H54 (cell line): Measurements from ENCODE around the gene GANC.
A peak's percentile ranks its signal among the peaks of the same experiment; 100 is the strongest.
"Not testable (repeated sequence)": the region's sequence is repeated elsewhere in the genome, so short reads cannot be mapped to it uniquely, and the experiment has no call there.

ENCODE experiments used
- DNase-seq: peaks from one replicate; pipeline ENCODE4 v3.0.0; 2011; ENCODE audit warnings: low spot score, mixed read lengths; ENCODE audit not compliant: insufficient read length
- FAIRE-seq: peaks from 3 replicates; lab custom pipeline; 2011; peaks lifted over from hg19 to GRCh38; lab: Jason Lieb, UNC
- POLR2A ChIP-seq: IDR thresholded peaks from 2 replicates; pipeline ENCODE4 v1.6.1; 2011; ENCODE audit warnings: low read depth, mild to moderate bottlenecking, low read length

GANC gene

GRCh38 chr15:42306681-42307080, 33.7 kb downstream of the GANC start:
- no peak for TF ChIP-seq POLR2A
- no peak for DNase-seq
- no peak for FAIRE-seq

GRCh38 chr15:42313463-42313862, 40.5 kb downstream of the GANC start:
- DNase-seq = no peak
- no peak for FAIRE-seq
- no peak for TF ChIP-seq POLR2A

- no peak for FAIRE-seq
- DNase-seq = no peak
- no peak for TF ChIP-seq POLR2A
These were observed 41.8 kb downstream of the GANC start for GRCh38 chr15:42314818-42315217.

DNA sequence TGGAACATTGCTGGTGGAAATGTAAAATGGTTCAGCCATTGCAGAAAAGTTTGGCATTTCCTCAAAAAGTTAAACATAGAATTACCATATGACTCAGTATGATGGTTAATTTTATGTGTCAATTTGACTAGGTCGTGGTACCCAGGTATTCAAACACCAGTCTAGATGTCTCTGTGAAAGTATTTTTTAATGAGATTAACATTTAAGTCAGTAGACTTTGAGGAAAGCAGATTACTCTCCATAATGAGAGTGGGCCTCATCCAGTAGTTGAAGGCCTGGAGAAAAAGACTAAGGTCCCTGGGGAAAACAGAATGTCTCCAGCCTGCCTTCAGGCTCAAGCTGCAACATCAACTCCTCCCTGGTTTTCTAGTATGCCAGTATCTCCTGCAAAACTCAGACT, 42.5 kb downstream of the GANC start:
- no peak for TF ChIP-seq POLR2A
- DNase-seq (no peak), FAIRE-seq (peak; percentile 36)

GRCh38 chr15:42316282-42316805, 43.3 kb downstream of the GANC start:
- not testable (repeated sequence) for DNase-seq, FAIRE-seq

- DNase-seq (no peak), FAIRE-seq (no peak)
- TF ChIP-seq POLR2A = no peak
These were observed 46.2 kb downstream of the GANC start for GRCh38 chr15:42319206-42319605.

DNA sequence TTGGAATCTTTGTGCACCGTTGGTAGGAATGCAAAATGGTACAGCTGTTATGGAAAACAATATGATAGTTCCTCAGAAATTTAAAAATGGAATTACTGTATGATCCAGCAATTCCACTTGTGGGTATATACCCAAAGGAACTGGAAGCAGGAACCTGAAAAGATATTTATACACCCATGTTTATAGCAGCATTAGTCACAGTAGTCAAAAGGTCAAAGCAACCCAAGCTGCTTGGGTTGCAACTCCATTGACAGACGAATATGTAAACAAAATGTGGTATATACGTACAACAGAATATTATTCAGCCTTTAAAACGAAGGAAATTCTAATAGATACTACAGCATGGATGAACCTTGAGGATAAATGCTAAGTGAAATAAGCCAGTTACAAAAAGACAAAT, 51.3 kb downstream of the GANC start:
- DNase-seq (no peak), FAIRE-seq (no peak)
- TF ChIP-seq POLR2A = no peak

DNA sequence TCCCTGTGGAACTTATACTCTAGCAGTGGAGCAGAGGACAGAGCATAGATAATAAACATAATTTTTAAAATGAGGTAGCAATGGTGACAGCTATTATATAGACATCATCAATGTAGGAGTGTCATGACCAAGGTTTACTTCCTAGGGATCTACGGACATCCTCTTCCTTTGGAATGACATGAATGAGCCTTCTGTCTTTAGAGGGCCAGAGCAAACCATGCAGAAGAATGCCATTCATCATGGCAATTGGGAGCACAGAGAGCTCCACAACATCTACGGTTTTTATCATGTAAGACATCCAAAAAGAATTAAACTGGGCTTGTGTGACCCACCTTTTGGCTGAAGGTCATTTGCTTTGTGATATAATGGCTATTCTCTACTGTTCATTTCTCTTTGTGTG, 56.2 kb downstream of the GANC start:
- no peak for DNase-seq
- TF ChIP-seq POLR2A = no peak
- no peak for FAIRE-seq

GRCh38 chr15:42329992-42330391, 57.0 kb downstream of the GANC start:
- no peak for DNase-seq
- FAIRE-seq = no peak
- TF ChIP-seq POLR2A = no peak

DNA sequence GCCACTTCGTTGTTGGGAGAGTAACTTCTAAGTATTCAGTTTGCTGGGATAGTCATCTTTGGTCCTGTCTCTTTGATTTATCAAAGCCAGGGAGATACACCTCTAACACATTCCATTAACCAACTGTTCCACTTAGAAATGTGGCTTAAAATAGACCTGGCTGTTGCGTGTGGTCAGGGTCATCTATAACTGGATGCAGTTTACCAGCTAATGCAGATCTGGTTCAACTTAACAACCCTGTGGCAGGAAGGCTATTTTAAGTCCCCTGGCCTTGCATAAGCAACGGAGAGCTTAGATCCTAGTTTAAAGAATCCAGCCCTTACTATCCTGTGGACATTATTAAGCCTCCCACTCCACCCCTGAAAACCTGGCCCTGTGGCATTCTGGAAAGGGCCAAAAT, 58.2 kb downstream of the GANC start:
- no peak for DNase-seq
- FAIRE-seq = no peak
- no peak for TF ChIP-seq POLR2A

GRCh38 chr15:42332331-42332730, 59.3 kb downstream of the GANC start:
- FAIRE-seq = no peak
- no peak for DNase-seq
- TF ChIP-seq POLR2A = no peak

DNA sequence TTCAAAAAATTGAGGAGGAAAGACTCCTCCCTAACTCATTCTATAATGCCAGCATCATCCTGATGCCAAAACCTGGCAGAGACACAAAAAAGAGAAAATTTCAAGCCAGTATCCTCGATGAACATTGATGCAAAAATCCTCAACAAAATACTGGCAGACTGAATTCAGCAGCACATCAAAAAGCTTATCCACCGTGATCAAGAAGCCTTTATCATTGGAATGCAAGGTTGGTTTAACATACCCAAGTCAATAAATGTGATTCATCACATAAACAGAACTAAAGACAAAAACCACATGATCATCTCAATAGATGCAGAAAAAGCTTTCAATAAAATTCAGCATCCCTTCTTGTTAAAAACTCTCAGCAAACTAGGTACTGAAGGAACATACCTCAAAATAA, 62.1 kb downstream of the GANC start:
- no peak for DNase-seq
- TF ChIP-seq POLR2A = no peak
- FAIRE-seq = no peak

DNA sequence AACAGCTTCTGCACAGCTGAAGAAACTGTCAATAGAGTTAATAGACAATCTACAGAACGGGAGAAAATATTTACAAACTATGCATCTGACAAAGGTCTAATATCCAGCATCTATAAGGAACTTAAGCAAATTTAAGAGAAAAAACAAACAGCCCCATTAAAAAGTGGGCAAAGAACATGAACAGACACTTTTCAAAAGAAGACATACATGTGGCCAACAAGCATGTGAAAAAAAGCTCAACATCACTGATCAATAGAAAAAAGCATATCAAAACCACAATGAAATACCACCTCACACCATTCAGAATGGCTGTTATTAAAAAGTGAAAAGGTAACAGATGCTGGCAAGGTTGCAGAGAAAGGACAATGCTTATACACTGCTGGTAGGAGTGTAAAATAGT, 63.6 kb downstream of the GANC start:
- FAIRE-seq, DNase-seq: not testable (repeated sequence)

DNA sequence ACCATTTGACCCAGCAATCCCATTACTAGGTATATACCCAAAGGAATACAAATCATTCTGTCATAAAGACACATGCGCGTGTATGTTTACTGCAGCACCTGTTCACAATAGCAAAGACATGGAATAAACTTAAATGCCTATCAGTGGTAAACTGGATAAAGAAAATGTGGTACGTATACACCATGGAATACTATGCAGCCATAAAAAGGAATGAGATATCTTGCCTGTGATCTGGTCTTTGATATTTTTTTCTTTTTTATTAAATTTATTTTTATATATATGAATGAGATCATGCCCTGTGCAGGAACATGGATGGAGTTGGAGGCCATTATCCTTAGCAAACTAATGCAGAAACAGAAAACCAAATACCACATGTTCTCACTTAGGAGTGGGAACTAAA, 64.1 kb downstream of the GANC start:
- not testable (repeated sequence) for DNase-seq, FAIRE-seq

DNA sequence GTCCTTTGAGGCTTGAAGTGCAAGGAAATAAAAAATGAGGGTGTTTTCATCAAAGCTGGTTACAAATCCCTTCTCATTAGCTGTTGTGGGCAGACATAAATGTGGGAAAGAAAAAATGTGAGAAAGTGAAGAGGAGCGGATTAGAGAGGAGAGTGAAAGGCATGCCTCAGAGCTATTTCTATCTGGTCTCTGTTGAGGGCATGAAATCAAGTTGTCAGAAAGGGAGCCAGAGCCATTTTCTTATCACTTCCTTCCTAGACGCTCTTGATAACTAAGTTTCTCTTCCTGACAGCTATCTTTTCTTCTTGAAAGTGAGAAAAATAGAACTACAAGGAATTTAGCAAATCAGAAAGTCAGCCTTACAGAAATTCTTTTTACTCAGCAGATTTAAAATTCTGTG, 65.5 kb downstream of the GANC start:
- TF ChIP-seq POLR2A = no peak
- DNase-seq (no peak), FAIRE-seq (no peak)
